GM12878 (cell line): ENCODE data around the gene ECSIT. TPM values are rescaled to one million over a fixed set of nuclear protein-coding genes. Genes with fewer than 3 reads are reported as not detected.
"Not testable (repeated sequence)": the region's sequence is repeated elsewhere in the genome, so short reads cannot be mapped to it uniquely, and the experiment has no call there.

Experiments
- ATAC-seq: fragments of 200-7000 bp; cut with Tn5 transposase; 3 replicates; pipeline ENCODE4 v1.9.1; 2020; ENCODE audit warnings: mild to moderate bottlenecking, moderate library complexity
- BruUV-seq: library from RNA; stranded (reverse); fragments of 400-500 nt; replicated peaks from 2 replicates; lab custom pipeline; 2021; lab: Mats Ljungman, UMichigan
- CTCF ChIA-PET: fragments of 300-600 bp; sonication (Branson Sonifier 250); formaldehyde crosslinking; extraction: SDS; loops from one replicate; lab custom pipeline; 2021; ENCODE audit warnings: inconsistent platforms; lab: Yijun Ruan, JAX
- POLR2A ChIA-PET: fragments of 350-600 bp; formaldehyde crosslinking; extraction: SDS; loops from one replicate; lab custom pipeline; 2021; ENCODE audit warnings: inconsistent platforms; lab: Charles Lee
- RAD21 ChIA-PET: fragments of 300-600 bp; sonication (Branson Sonifier 250); formaldehyde crosslinking; loops from one replicate; lab custom pipeline; 2023; ENCODE audit warnings: antibody characterized with exemption; ENCODE audit not compliant: unreplicated experiment; lab: Charles Lee
- SMC1A ChIA-PET: fragments of 300-600 bp; sonication (Branson Sonifier 250); formaldehyde crosslinking; loops from one replicate; lab custom pipeline; 2023; ENCODE audit not compliant: unreplicated experiment, uncharacterized antibody; lab: Charles Lee
- DNase-seq: peaks from one replicate; pipeline ENCODE4 v3.0.0-alpha.2; 2011; ENCODE audit warnings: low read depth, low spot score
- FAIRE-seq: peaks from 3 replicates; lab custom pipeline; 2011; peaks lifted over from hg19 to GRCh38; lab: Jason Lieb, UNC
- H2AFZ ChIP-seq: 2 replicates; pipeline ENCODE4 v1.6.0; 2011; ENCODE audit warnings: low read depth, low read length, control low read depth; ENCODE audit not compliant: control insufficient read depth
- H3K27ac ChIP-seq: 2 replicates; pipeline ENCODE4 v1.5.1; 2011; ENCODE audit warnings: control low read depth; ENCODE audit not compliant: control insufficient read depth, insufficient read depth
- H3K27me3 ChIP-seq, 2 experiments: replicated peaks in 1 of 2; 2 replicates each; pipeline versions ENCODE4 v1.6.0 to v1.6.1; 2011; ENCODE audit warnings: low read length in 1 of 2; ENCODE audit not compliant: control insufficient read depth in 2 of 2, insufficient read depth in 2 of 2
- H3K36me3 ChIP-seq, 2 experiments: 2 replicates each; pipeline ENCODE4 v1.5.1; 2011; ENCODE audit warnings: low read length in 1 of 2; ENCODE audit not compliant: control insufficient read depth in 2 of 2, insufficient read depth in 2 of 2
- H3K4me1 ChIP-seq: 2 replicates; pipeline ENCODE4 v1.6.1; 2011; ENCODE audit warnings: mild to moderate bottlenecking, low read length, moderate library complexity, mixed read lengths; ENCODE audit not compliant: control insufficient read depth, insufficient read depth
- H3K4me2 ChIP-seq: 2 replicates; pipeline ENCODE4 v1.6.0; 2011; ENCODE audit warnings: control low read depth; ENCODE audit not compliant: control insufficient read depth, insufficient read depth
- H3K4me3 ChIP-seq: fragments of 200-600 bp; sonication (generic); 2 replicates; pipeline ENCODE4 v1.5.1; 2016
- H3K79me2 ChIP-seq: 2 replicates; pipeline ENCODE4 v1.6.0; 2011; ENCODE audit warnings: low read length; ENCODE audit not compliant: control insufficient read depth, insufficient read depth
- H3K9ac ChIP-seq: 2 replicates; pipeline ENCODE4 v1.8.0; 2011; ENCODE audit warnings: low read length, control low read depth, mixed read lengths; ENCODE audit not compliant: control insufficient read depth, insufficient read depth
- H3K9me3 ChIP-seq: replicated peaks from 3 replicates; pipeline ENCODE4 v1.5.1; 2011; ENCODE audit warnings: mild to moderate bottlenecking, low read length; ENCODE audit not compliant: control insufficient read depth, insufficient read depth
- H4K20me1 ChIP-seq: 2 replicates; pipeline ENCODE4 v1.6.0; 2011; ENCODE audit not compliant: control insufficient read depth, insufficient read depth
- WGBS: methylation state at CpG from one replicate; pipeline ENCODE4 v1.1.6; 2016; ENCODE audit warnings: low lambda C conversion rate; ENCODE audit not compliant: insufficient replicate concordance, insufficient coverage; ENCODE audit errors: missing lambda C conversion rate; 5-methylcytosine and 5-hydroxymethylcytosine counted together
- in situ Hi-C: fragments of 300-500 bp; cut with MboI; formaldehyde crosslinking; loops from 9 replicates; pipeline ENCODE4 v1.14.3; 2018; ENCODE audit warnings: mixed read lengths
- intact Hi-C: fragments of 100-400 bp; cut with micrococcal nuclease; formaldehyde crosslinking; loops from one replicate; pipeline ENCODE4 v1.14.2; 2022; ENCODE audit not compliant: unreplicated experiment
- polyA plus RNA-seq, 11 experiments: library from polyadenylated mRNA; depleted of rRNA in 4 of 11; unstranded in 6 of 11; stranded (reverse) in 5 of 11; fragments of >200 nt; fragmentation: Nextera tagmentation in 4 of 11; fragmentation: Illumina TruSeq in 1 of 11; extraction: Ambion mirVana in 4 of 11; extraction: Trizol in 1 of 11; gene quantifications; 1 replicate in 1 of 11; 2 replicates in 10 of 11; pipeline versions ENCODE4 v1.2.1 to v1.2.3, GENCODE V29; 2011 to 2016; ENCODE audit warnings: inconsistent platforms in 2 of 11, missing spikeins in 2 of 11, low read depth in 1 of 11
- total RNA-seq, 4 experiments: library from RNA; depleted of rRNA in 3 of 4; stranded (reverse); fragments of >200 nt in 3 of 4; fragmentation: Illumina TruSeq in 1 of 4; extraction: Trizol in 1 of 4; gene quantifications; 2 replicates each; pipeline versions ENCODE4 v1.2.1 to v1.2.3, GENCODE V29; 2013 to 2021

ECSIT gene
- total and polyA plus RNA-seq, 10 of the 15 experiments (the other 5 are each of a cell fraction or from before 2014, with no cell fraction given), result 1.0 to 59.6 (median 41.3) TPM

- H3K27ac ChIP-seq, result peak overlapping the region; percentile 47; the same call in 1 of the 2 replicates
- CTCF ChIA-PET, result interaction anchor here (5.8 kb wide), 1 partner anchor 15 kb away, joined by 47 read pairs; no protein-coding TSS in a partner anchor
- BruUV-seq, result not testable (repeated sequence)
Observed at GRCh38 chr19:11565649-11565980, 36.7 kb upstream of the ECSIT start.

GRCh38 chr19:11564082-11564807, 35.3 kb upstream of the ECSIT start:
- POLR2A ChIA-PET, result interaction anchor here (0.5 to 6.8 kb wide), 6 partner anchors 10 to 251 kb away, joined by 3 to 94 read pairs (median 6); no protein-coding TSS in a partner anchor
- CTCF ChIA-PET, result interaction anchor here (0.6 to 9.1 kb wide), 6 partner anchors 10 to 28 kb away, joined by 3 to 225 read pairs (median 4); partner anchors contain the start of gene ACP5
- BruUV-seq, H4K20me1 ChIP-seq, DNase-seq, ATAC-seq, in situ Hi-C loops, H3K36me3 ChIP-seq, H3K4me3 ChIP-seq, FAIRE-seq, H3K27me3 ChIP-seq, H3K9me3 ChIP-seq, H2AFZ ChIP-seq, H3K9ac ChIP-seq: not testable (repeated sequence)
- SMC1A ChIA-PET, result interaction anchor here (0.8 to 8.5 kb wide), 6 partner anchors 9 to 233 kb away, joined by 4 to 215 read pairs (median 4); partner anchors contain the start of genes ACP5 and ZNF491
- peak overlapping the region; percentile 31 for H3K27ac ChIP-seq
- RAD21 ChIA-PET, result interaction anchor here (1.0 to 6.9 kb wide), 2 partner anchors 9 to 22 kb away, joined by 3 to 172 read pairs; no protein-coding TSS in a partner anchor
- peak overlapping the region; percentile 44 for H3K4me2 ChIP-seq
- H3K79me2 ChIP-seq, result peaks cover 14% of the 10 kb centered on the region
- intact Hi-C loops, result loop anchor here (10.0 kb wide), 2 partner anchors 361 to 689 kb away; partner anchors contain the start of genes CARM1 and ZNF700
- H3K4me1 ChIP-seq, result peaks cover 21% of the 10 kb centered on the region
- 91% methylated on average over 5 of the region's 6 CpGs for WGBS

More at GRCh38 chr19:11565649-11565980, 36.7 kb upstream of the ECSIT start:
- H3K79me2 ChIP-seq, H3K36me3 ChIP-seq, H3K27me3 ChIP-seq, H3K9ac ChIP-seq, H3K9me3 ChIP-seq, H3K4me3 ChIP-seq, in situ Hi-C loops, DNase-seq, H3K4me2 ChIP-seq, H2AFZ ChIP-seq, FAIRE-seq, ATAC-seq, H4K20me1 ChIP-seq: not testable (repeated sequence)
- peaks cover 29% of the 10 kb centered on the region for H3K4me1 ChIP-seq
- ChIA-PET RAD21 (interaction anchor here (0.9 kb wide), 1 partner anchor 15 kb away, joined by 4 read pairs; no protein-coding TSS in a partner anchor), SMC1A (interaction anchor here (0.9 kb wide), 1 partner anchor 18 kb away, joined by 4 read pairs; no protein-coding TSS in a partner anchor), POLR2A (interaction anchor here (1.0 kb wide), 1 partner anchor 17 kb away, joined by 4 read pairs; no protein-coding TSS in a partner anchor)
- 100% methylated on average over 4 of the region's 5 CpGs for WGBS
- intact Hi-C loops, result loop anchor here (10.0 kb wide), 2 partner anchors 359 to 691 kb away; partner anchors contain the start of genes CARM1 and ZNF700
